ENCODE measurements around the gene RABEP2.
"Not testable (repeated sequence)": the region's sequence is repeated elsewhere in the genome, so short reads cannot be mapped to it uniquely, and the experiment has no call there.

The RABEP2 gene

GRCh38 chr16:28924762-28925385 lies at the start of gene RABEP2:
RABEP2 (minus strand) TSS chr16:28925238; CDS start chr16:28925163, 75 bp downstream.
- peak; percentile 95 for DNase-seq

- DNase-seq, result peak; percentile 90
Observed at GRCh38 chr16:28974437-28975157, 49.6 kb upstream of the RABEP2 start, which contains the start of gene SPNS1. SPNS1 (plus strand) TSS chr16:28974778; CDS start chr16:28975152, 374 bp downstream.

GRCh38 chr16:28974007-28974436 lies 49.0 kb upstream of the RABEP2 start:
- peak; percentile 9 for DNase-seq

- DNase-seq, result not testable (repeated sequence)
Observed at GRCh38 chr16:28969696-28970095, 44.7 kb upstream of the RABEP2 start.

GRCh38 chr16:28967156-28967555 lies 42.1 kb upstream of the RABEP2 start:
- no peak for DNase-seq

GRCh38 chr16:28964496-28964895 lies 39.5 kb upstream of the RABEP2 start:
- DNase-seq, result no peak

GRCh38 chr16:28964072-28964471 lies 39.0 kb upstream of the RABEP2 start:
- no peak for DNase-seq

GRCh38 chr16:28958836-28959235 lies 33.8 kb upstream of the RABEP2 start:
- DNase-seq, result no peak

GRCh38 chr16:28958216-28958615 lies 33.2 kb upstream of the RABEP2 start:
- DNase-seq, result no peak

- DNase-seq, result no peak
Observed at GRCh38 chr16:28951410-28951943, 26.4 kb upstream of the RABEP2 start.

GRCh38 chr16:28950648-28951409 lies 25.8 kb upstream of the RABEP2 start, which contains the start of gene NFATC2IP:
NFATC2IP (plus strand) TSS chr16:28950937; CDS start chr16:28951012, 75 bp downstream.
- DNase-seq, result peak; percentile 100

GRCh38 chr16:28946681-28947080 lies 21.6 kb upstream of the RABEP2 start:
- no peak for DNase-seq

GRCh38 chr16:28943281-28943680 lies 18.2 kb upstream of the RABEP2 start:
- no peak for DNase-seq

- not testable (repeated sequence) for DNase-seq
Observed at GRCh38 chr16:28939825-28940224, 14.8 kb upstream of the RABEP2 start.

- no peak for DNase-seq
Observed at GRCh38 chr16:28938721-28939120, 13.7 kb upstream of the RABEP2 start.

- no peak for DNase-seq
Observed at GRCh38 chr16:28937222-28937876, 12.3 kb upstream of the RABEP2 start.

- DNase-seq, result no peak
Observed at GRCh38 chr16:28936784-28937155, 11.7 kb upstream of the RABEP2 start.

- DNase-seq, result peak; percentile 69
Observed at GRCh38 chr16:28935924-28936783, 11.1 kb upstream of the RABEP2 start.

GRCh38 chr16:28935346-28935745 lies 10.3 kb upstream of the RABEP2 start:
- no peak for DNase-seq

- no peak for DNase-seq
Observed at GRCh38 chr16:28933171-28933570, 8.1 kb upstream of the RABEP2 start.

GRCh38 chr16:28932339-28933141 lies 7.5 kb upstream of the RABEP2 start:
- DNase-seq, result no peak

Data from stimulated activated naive CD4-positive, alpha-beta T cell treated with Interleukin-2 at 50 U/mL for 16 hours (primary cell).